Loucy (cell line): Measurements from ENCODE around the gene ALDH3A2.

Source experiments
- H2AFZ ChIP-seq: fragments of 200-600 bp; sonication (generic); 2 replicates; pipeline ENCODE4 v1.6.0; 2016; ENCODE audit warnings: antibody characterized with exemption, mild to moderate bottlenecking, low read length, moderate library complexity
- H3F3A ChIP-seq: fragments of 200-600 bp; 2 replicates; pipeline ENCODE4 v1.6.0; 2016; ENCODE audit warnings: antibody characterized with exemption, low read depth, mild to moderate bottlenecking
- H3K27me3 ChIP-seq: fragments of 200-600 bp; sonication (generic); 2 replicates; pipeline ENCODE4 v1.6.1; 2014; ENCODE audit warnings: low read length, mild to moderate bottlenecking; ENCODE audit not compliant: insufficient read depth, poor library complexity, severe bottlenecking
- H3K36me3 ChIP-seq: fragments of 200-600 bp; sonication (generic); 2 replicates; pipeline ENCODE4 v1.6.1; 2016; ENCODE audit warnings: low read length; ENCODE audit not compliant: insufficient read depth
- H3K4me1 ChIP-seq: fragments of 200-600 bp; sonication (generic); 2 replicates; pipeline ENCODE4 v1.5.1; 2014; ENCODE audit warnings: low read length, mild to moderate bottlenecking; ENCODE audit not compliant: insufficient read depth, poor library complexity, severe bottlenecking
- H3K4me2 ChIP-seq: fragments of 200-600 bp; sonication (generic); 2 replicates; pipeline ENCODE4 v1.6.0; 2014; ENCODE audit warnings: antibody characterized with exemption, low read length, low read depth, mild to moderate bottlenecking; ENCODE audit not compliant: poor library complexity, severe bottlenecking
- H3K4me3 ChIP-seq: fragments of 200-600 bp; sonication (generic); 2 replicates; pipeline ENCODE4 v1.5.1; 2014; ENCODE audit warnings: low read length, mild to moderate bottlenecking, mixed read lengths; ENCODE audit not compliant: poor library complexity, severe bottlenecking
- H3K79me2 ChIP-seq: fragments of 200-600 bp; sonication (generic); 2 replicates; pipeline ENCODE4 v1.6.1; 2014; ENCODE audit warnings: low read length; ENCODE audit not compliant: insufficient read depth
- H3K9ac ChIP-seq: fragments of 200-600 bp; sonication (generic); 2 replicates; pipeline ENCODE4 v1.6.0; 2014; ENCODE audit warnings: mild to moderate bottlenecking, low read depth, low read length, moderate library complexity; ENCODE audit not compliant: poor library complexity, severe bottlenecking
- H3K9me2 ChIP-seq: fragments of 200-600 bp; sonication (generic); replicated peaks from 2 replicates; pipeline ENCODE4 v1.6.1; 2016; ENCODE audit warnings: low read depth, low read length, mixed read lengths
- H3K9me3 ChIP-seq: fragments of 200-600 bp; sonication (generic); 2 replicates; pipeline ENCODE4 v1.6.1; 2014; ENCODE audit warnings: mild to moderate bottlenecking, antibody characterized with exemption, low read length, low read depth; ENCODE audit not compliant: insufficient read depth
- H4K20me1 ChIP-seq: fragments of 200-600 bp; sonication (generic); 2 replicates; pipeline ENCODE4 v1.6.0; 2014; ENCODE audit warnings: antibody characterized with exemption, low read length, mild to moderate bottlenecking; ENCODE audit not compliant: insufficient read depth, poor library complexity, severe bottlenecking
- CTCF ChIP-seq: fragments of 200-600 bp; sonication (generic); conservative IDR thresholded peaks from 2 replicates; pipeline ENCODE4 v1.5.1; 2014; ENCODE audit warnings: mild to moderate bottlenecking, antibody characterized with exemption, low read length
- EZH2phosphoT487 ChIP-seq: fragments of 200-600 bp; IDR thresholded peaks from 2 replicates; pipeline ENCODE4 v1.6.1; 2018; ENCODE audit warnings: antibody characterized with exemption, mild to moderate bottlenecking, moderate library complexity, borderline replicate concordance

ALDH3A2 gene

GRCh38 chr17:19659366-19660177, 11.0 kb downstream of the ALDH3A2 start:
- Histone ChIP-seq H3K4me3 (no peak overlapping the region), H3K4me2 (no peak overlapping the region), H2AFZ (no peak overlapping the region), H3K27me3 (peaks cover 7% of the 10 kb centered on the region), H3K79me2 (no peaks in the 10 kb centered on the region), H3K4me1 (no peaks in the 10 kb centered on the region), H3K36me3 (no peaks in the 10 kb centered on the region), H3K9ac (no peak overlapping the region), H4K20me1 (no peaks in the 10 kb centered on the region), H3F3A (no peaks in the 10 kb centered on the region), H3K9me2 (no peaks in the 10 kb centered on the region), H3K9me3 (no peaks in the 10 kb centered on the region)
- no peak for TF ChIP-seq EZH2phosphoT487
- TF ChIP-seq CTCF: no peak

GRCh38 chr17:19660219-19660870, 11.8 kb downstream of the ALDH3A2 start:
- no peak overlapping the region for H3K4me2 ChIP-seq
- H3K4me1 ChIP-seq: no peaks in the 10 kb centered on the region
- H3K4me3 ChIP-seq: no peak overlapping the region
- H2AFZ ChIP-seq: no peak overlapping the region
- no peaks in the 10 kb centered on the region for H3K9me2 ChIP-seq
- H3K27me3 ChIP-seq: peaks cover 7% of the 10 kb centered on the region
- H3K79me2 ChIP-seq: no peaks in the 10 kb centered on the region
- no peaks in the 10 kb centered on the region for H3K9me3 ChIP-seq
- H3F3A ChIP-seq: no peaks in the 10 kb centered on the region
- no peak for TF ChIP-seq CTCF
- TF ChIP-seq EZH2phosphoT487: no peak
- H3K36me3 ChIP-seq: no peaks in the 10 kb centered on the region
- no peak overlapping the region for H3K9ac ChIP-seq
- H4K20me1 ChIP-seq: no peaks in the 10 kb centered on the region

GRCh38 chr17:19661121-19661520, 12.6 kb downstream of the ALDH3A2 start:
- H3K4me3 ChIP-seq: no peak overlapping the region
- no peak overlapping the region for H2AFZ ChIP-seq
- TF ChIP-seq EZH2phosphoT487: no peak
- TF ChIP-seq CTCF: no peak
- H3K9me3 ChIP-seq: no peaks in the 10 kb centered on the region
- H3K27me3 ChIP-seq: peaks cover 7% of the 10 kb centered on the region
- H3F3A ChIP-seq: no peaks in the 10 kb centered on the region
- no peaks in the 10 kb centered on the region for H3K36me3 ChIP-seq
- no peaks in the 10 kb centered on the region for H3K9me2 ChIP-seq
- no peak overlapping the region for H3K4me2 ChIP-seq
- H3K79me2 ChIP-seq: no peaks in the 10 kb centered on the region
- H4K20me1 ChIP-seq: no peaks in the 10 kb centered on the region
- no peak overlapping the region for H3K9ac ChIP-seq
- H3K4me1 ChIP-seq: no peaks in the 10 kb centered on the region
